ENCODE measurements around the gene SCN9A. TPM values are rescaled to one million over a fixed set of nuclear protein-coding genes. Genes with fewer than 3 reads are reported as not detected.

SCN9A gene
- total RNA-seq, 4 donors from 2014 or later = 2.3 to 6.7 (median 5.1) TPM

DNA sequence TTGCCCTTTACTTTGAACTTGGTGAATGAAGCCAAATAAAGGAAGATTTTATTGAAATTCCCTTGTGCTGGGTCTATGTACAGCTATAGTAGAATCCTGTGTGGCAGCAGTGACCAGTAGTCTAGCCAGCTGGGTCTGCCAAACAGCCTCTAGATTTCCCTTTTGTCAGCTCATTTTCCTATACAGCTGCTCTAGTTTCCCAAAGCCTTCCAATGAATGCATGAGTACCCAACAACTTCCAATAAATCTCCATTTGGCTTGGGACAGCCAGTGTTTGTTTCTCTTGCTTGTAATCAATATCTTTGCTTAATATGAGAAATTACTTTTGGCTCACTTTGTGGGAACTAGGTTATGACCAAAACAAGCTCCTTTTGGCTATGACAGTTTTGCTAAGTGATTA is 43.6 kb downstream of the SCN9A start:
- Histone ChIP-seq H3K27me3 (no peaks in the 10 kb centered on the region), H3K4me3 (replicated peaks in 1 of 3) (no peak overlapping the region), H3K9me3 (no peaks in the 10 kb centered on the region), H3K36me3 (no peaks in the 10 kb centered on the region), H3K27ac (no peak overlapping the region), H3K4me1 (no peaks in the 10 kb centered on the region)
- DNase-seq = no peak
- no peak for TF ChIP-seq POLR2A (IDR thresholded peaks at IDR 0.05)
- TF ChIP-seq, protein P1, sequence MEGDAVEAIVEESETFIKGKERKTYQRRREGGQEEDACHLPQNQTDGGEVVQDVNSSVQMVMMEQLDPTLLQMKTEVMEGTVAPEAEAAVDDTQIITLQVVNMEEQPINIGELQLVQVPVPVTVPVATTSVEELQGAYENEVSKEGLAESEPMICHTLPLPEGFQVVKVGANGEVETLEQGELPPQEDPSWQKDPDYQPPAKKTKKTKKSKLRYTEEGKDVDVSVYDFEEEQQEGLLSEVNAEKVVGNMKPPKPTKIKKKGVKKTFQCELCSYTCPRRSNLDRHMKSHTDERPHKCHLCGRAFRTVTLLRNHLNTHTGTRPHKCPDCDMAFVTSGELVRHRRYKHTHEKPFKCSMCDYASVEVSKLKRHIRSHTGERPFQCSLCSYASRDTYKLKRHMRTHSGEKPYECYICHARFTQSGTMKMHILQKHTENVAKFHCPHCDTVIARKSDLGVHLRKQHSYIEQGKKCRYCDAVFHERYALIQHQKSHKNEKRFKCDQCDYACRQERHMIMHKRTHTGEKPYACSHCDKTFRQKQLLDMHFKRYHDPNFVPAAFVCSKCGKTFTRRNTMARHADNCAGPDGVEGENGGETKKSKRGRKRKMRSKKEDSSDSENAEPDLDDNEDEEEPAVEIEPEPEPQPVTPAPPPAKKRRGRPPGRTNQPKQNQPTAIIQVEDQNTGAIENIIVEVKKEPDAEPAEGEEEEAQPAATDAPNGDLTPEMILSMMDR (IDR thresholded peaks at IDR 0.05) = no peak
- intact Hi-C loops (cut with DNase I) = no loop called here

DNA sequence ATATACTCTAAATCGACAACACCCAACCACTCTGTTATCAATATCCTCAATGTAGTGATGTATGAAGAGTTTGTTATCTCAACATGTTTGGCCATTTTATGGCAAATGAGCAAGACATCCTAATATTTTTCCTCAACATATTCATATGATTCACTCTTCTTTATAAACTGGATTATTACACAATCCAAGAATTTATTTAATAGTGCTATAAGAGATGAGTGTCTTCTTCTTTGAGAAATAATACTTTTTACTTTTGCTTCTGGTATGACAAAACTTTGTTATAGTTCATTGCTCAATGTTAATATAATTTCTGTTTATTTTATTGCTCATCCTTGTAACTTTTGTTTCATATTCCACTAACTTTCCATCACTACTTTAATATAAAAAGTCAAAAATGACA is 44.3 kb downstream of the SCN9A start:
- no peak overlapping the region for H3K4me3 ChIP-seq (replicated peaks in 1 of 3)

DNA sequence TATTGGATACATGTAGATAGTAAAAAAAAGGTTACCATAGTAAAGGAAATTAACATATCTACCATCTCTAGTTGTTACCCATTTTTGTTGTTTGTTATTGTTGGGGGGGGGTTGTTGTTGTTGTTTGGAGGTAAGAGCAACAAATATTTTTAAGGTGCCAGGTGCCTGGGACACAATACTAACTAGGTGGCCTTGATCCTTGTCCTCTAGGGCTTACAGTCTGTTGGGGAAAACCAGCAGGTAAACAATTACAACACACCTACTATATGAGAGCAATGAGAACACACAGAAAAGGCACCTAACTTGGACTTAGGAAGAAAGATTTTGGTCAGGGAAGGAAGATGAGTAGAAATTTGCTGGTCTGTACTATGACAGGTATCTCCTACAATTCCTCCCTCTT is 46.3 kb downstream of the SCN9A start:
- no peaks in the 10 kb centered on the region for H3K9me3 ChIP-seq
- no peaks in the 10 kb centered on the region for H3K4me1 ChIP-seq
- TF ChIP-seq, protein P1 (IDR thresholded peaks at IDR 0.05) = no peak
- TF ChIP-seq POLR2A (IDR thresholded peaks at IDR 0.05) = no peak
- no peaks in the 10 kb centered on the region for H3K36me3 ChIP-seq
- no peak overlapping the region for H3K27ac ChIP-seq
- no peak overlapping the region for H3K4me3 ChIP-seq (replicated peaks in 1 of 3)
- H3K27me3 ChIP-seq = no peaks in the 10 kb centered on the region
- intact Hi-C loops (cut with DNase I) = no loop called here
- DNase-seq = no peak

More for the DNA sequence above, 44.3 kb downstream of the SCN9A start:
- WGBS, 2 donors = 97 to 100% methylated on average over 1 of the region's 1 CpG
- H3K27me3 ChIP-seq = no peaks in the 10 kb centered on the region
- intact Hi-C loops (cut with DNase I) = no loop called here
- H3K27ac ChIP-seq = no peak overlapping the region
- no peaks in the 10 kb centered on the region for H3K36me3 ChIP-seq
- DNase-seq = no peak
- TF ChIP-seq, protein P1 (IDR thresholded peaks at IDR 0.05) = no peak
- TF ChIP-seq POLR2A (IDR thresholded peaks at IDR 0.05) = no peak
- no peaks in the 10 kb centered on the region for H3K4me1 ChIP-seq
- no peaks in the 10 kb centered on the region for H3K9me3 ChIP-seq

DNA sequence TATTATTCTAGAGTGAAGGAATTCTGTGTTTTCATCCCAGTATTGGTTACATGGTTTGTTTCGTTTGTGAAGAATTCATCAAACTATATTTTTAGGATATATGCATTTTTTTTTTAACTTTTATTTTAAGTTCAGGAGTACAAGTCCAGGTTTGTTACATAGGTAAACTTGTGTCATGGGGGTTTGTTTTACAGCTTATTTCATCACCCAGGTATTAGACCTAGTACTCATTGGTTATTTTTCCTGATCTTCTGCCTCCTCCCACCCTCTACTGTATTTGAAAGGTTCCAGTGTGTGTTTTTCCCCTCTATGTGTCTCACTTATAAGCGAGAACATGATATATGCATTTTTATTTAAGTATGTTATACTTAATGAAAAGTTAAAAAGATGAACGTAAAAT is 47.6 kb downstream of the SCN9A start:
- no peak for DNase-seq
- Histone ChIP-seq H3K27me3 (no peaks in the 10 kb centered on the region), H3K4me3 (replicated peaks in 1 of 3) (no peak overlapping the region), H3K36me3 (no peaks in the 10 kb centered on the region), H3K9me3 (no peaks in the 10 kb centered on the region), H3K4me1 (no peaks in the 10 kb centered on the region), H3K27ac (no peak overlapping the region)
- 50 to 71% methylated on average over 3 of the region's 3 CpGs for WGBS, 2 donors
- TF ChIP-seq, protein P1 (IDR thresholded peaks at IDR 0.05) = no peak
- no peak for TF ChIP-seq POLR2A (IDR thresholded peaks at IDR 0.05)
- intact Hi-C loops (cut with DNase I) = no loop called here

DNA sequence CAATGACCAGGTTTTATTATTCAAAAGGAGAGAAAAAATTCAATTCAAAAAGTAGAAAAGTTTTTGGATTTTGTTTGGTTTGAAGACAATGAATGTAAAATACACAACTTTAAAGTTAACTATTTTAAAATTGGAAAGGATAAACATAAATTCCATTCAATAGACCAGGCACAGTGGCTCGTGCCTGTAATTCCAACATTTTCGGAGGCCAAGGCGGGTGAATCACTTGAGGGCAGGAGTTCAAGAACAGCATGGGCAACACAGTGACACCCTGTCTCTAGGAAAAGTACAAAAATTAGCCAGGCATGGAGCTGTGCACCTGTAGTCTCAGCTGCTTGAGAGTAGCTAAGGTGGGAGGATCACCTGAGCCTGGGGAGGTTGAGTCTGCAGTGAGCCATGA is 54.7 kb downstream of the SCN9A start:
- Histone ChIP-seq H3K4me3 (replicated peaks in 1 of 3) (no peak overlapping the region), H3K36me3 (no peaks in the 10 kb centered on the region), H3K27ac (no peak overlapping the region), H3K27me3 (no peaks in the 10 kb centered on the region), H3K4me1 (no peaks in the 10 kb centered on the region), H3K9me3 (no peaks in the 10 kb centered on the region)
- no peak for DNase-seq
- no peak for TF ChIP-seq POLR2A (IDR thresholded peaks at IDR 0.05)
- TF ChIP-seq, protein P1 (IDR thresholded peaks at IDR 0.05) = no peak
- intact Hi-C loops (cut with DNase I) = no loop called here
- WGBS, 2 donors = 93 to 94% methylated on average over 3 of the region's 3 CpGs
